ENCODE data around the gene FRMD3.

- TF ChIP-seq EZH2phosphoT487 (IDR thresholded peaks at IDR 0.05), result no peak
- no peak for TF ChIP-seq CTCF (IDR thresholded peaks at IDR 0.05)
- no peak for TF ChIP-seq EZH2 (IDR thresholded peaks at IDR 0.05)
Observed at GRCh38 chr9:83219924-83220438, 318.2 kb downstream of the FRMD3 start.
